HG03095 (cell line): ENCODE measurements around the gene PDZK1.
"Not testable (repeated sequence)": the region's sequence is repeated elsewhere in the genome, so short reads cannot be mapped to it uniquely, and the experiment has no call there.

Experiments
- ATAC-seq: cut with Tn5 transposase; IDR thresholded peaks from one replicate; pipeline ENCODE4 v1.9.1; 2021; ENCODE audit warnings: moderate library complexity; ENCODE audit not compliant: unreplicated experiment

Gene PDZK1

DNA sequence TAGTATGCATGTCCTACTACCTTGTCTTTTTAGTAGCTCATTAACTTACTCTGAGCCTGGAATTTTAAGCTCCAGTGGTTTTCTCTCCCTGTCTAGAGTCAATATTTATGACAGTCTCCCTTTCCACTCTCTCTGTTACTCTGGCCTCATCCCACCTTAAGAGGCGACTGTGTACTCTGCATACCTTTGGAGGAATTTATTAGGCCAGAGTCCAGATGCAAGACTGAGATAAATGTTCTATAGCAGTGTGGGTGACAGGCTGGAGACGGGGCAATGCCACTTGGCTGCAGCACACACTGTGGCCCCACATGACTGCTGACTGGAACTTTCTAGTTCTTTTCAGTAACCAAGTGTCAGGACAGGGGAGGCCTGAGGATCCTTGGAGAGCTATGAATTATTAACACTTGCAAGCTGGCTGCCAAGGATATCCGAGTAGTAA lies 4.1 kb upstream of the PDZK1 start:
- no peak for ATAC-seq

DNA sequence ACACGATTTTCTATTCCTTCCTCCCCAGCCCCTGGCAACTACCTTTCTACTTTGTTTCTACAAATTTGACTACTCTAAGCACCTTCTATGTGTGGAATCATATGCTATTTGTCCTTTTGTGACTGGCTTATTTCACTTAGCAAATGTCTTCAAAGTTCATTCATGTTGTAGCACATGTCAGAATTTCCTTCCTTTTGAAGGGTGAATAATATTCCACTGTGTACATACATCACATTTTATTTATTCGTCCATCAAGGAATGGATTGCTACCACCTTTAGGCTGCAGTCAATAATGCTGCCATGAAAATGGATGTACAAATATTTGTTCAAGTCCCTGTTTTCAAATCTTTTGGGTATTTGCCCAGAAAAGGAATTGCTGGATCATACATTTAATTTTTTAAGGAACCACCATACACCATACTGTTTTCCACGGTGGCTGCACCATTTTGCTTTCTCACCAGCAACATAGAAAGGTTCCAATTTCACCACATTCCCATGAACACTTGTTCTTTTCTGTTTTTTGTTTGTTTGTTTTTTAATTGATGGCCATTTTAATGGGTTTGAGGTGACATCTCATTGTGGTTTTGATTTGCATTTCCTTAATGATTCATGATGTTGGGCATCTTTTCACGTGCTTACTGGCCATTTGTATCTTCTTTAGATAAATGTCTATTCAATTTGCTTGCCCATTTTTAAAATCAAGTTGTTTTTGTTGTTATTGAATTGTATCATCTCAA lies 3.3 kb upstream of the PDZK1 start:
- ATAC-seq: no peak

DNA sequence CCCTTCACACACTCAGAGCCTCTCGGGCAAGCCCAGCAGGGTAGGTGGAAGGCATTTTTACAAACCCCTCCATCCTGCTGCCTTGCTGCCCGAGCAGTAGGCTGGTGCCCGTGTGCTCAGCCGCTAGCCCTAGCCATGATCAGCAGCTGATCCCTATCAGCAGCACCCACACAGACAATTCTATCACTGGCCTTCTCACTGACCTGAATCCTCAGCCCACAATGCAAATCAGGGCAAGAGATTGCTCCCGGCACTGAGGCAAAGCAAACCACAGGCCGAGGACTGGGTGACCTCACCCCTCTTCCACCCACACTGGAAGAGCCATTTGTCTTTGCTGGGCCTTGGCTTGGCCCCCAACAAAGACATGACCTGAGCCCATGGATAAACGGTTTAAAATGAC lies 895 bp upstream of the PDZK1 start:
- ATAC-seq: no peak

DNA sequence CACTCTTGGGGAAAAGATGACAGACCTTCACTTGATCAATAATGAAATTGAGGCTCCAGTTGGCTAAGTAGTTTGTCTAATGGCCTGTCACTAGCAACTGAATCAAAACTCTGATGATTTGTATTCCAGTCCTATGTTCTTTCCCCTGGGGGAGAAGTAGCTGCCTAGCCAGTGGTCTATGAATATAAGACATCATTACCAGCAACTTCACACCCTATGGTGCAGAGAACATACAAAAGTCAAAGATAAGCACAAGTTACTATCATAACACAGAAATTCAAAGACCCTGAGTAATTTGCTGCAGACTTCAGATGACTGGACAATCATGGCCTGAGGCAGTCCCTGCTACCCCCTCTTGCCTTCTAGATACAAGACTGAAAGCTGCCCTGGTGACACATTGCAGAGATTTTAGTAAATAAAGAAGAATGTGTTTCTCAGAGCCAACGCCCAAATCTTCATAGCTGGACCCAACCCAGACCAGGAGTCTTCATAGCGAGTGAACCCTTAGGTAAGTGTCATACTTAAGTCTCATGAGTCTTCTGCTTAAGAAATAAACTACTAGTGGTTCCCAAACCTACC lies 993 bp downstream of the PDZK1 start:
- no peak for ATAC-seq

- no peak for ATAC-seq
Observed at GRCh38 chr1:145705622-145706021, 1.5 kb downstream of the PDZK1 start.

GRCh38 chr1:145702826-145703225 lies 4.3 kb downstream of the PDZK1 start:
- ATAC-seq: no peak

- no peak for ATAC-seq
Observed at GRCh38 chr1:145702052-145702451, 5.1 kb downstream of the PDZK1 start.

DNA sequence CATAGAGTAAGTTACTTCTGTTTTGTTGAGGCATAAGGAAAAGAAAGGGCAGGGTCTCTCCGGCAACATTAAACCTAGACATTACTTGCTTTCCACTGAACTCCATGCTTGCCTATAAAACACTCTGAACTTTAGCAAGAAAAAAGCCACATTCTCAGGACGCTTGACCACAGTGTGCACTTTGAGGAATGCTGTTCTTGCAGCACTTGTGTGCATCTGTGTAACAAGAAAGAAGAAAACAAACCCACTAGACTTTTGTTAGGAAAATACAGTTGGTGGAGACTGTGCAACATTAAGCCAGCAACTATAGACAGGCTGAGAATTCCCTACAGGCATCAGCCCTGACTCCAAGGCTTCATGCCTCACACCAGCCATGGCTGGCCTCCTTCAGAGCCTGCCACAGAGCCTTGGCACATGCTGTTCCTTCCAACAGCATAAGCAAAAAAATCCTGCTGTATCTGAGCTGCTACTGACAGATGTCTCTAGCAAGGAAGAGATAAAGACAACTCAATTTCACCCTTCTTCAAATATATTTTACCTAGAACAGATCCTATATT lies 5.8 kb downstream of the PDZK1 start:
- no peak for ATAC-seq

DNA sequence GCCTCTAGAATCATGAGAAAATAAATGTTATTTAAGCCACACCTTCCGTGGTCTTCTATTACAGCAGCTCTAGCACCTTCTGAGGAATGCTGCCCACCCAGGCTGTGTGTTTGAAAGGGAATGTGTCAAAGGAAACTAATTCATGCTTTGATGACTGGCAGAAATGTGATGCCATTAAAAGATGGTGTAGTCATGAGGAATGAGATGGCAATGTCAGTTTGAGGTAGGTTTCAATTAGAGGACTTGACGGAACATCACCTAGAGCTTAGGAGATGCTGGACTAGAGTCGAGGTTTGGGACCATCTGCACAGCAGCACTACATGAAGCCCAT lies 10.6 kb downstream of the PDZK1 start:
- ATAC-seq: no peak

- ATAC-seq: no peak
Observed at GRCh38 chr1:145695821-145696629, 11.1 kb downstream of the PDZK1 start.

- ATAC-seq: no peak
Observed at GRCh38 chr1:145692785-145693443, 14.3 kb downstream of the PDZK1 start.

GRCh38 chr1:145690587-145691558 lies 16.3 kb downstream of the PDZK1 start:
- peak; percentile 69 for ATAC-seq

GRCh38 chr1:145689922-145690321 lies 17.2 kb downstream of the PDZK1 start:
- ATAC-seq: no peak

GRCh38 chr1:145688924-145689323 lies 18.2 kb downstream of the PDZK1 start:
- ATAC-seq: no peak

DNA sequence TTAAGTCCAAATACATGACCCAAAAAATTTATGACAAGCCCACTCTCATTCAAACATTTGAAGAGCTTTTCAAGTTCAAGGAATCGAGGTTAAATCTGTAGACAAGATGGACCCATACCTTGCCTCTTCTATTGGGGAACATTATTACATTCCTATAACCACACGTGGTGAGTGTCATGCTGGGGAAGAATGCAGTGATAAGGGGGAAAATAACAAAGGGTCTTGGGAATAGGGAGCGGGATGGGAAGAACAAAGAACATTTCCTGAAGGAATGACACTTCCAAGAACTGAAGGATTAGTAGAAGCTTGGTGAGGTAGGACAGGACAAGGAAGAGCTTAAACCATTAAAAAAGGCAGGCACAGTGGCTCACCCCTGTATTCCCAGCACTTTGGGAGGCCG lies 18.8 kb downstream of the PDZK1 start:
- ATAC-seq: no peak

DNA sequence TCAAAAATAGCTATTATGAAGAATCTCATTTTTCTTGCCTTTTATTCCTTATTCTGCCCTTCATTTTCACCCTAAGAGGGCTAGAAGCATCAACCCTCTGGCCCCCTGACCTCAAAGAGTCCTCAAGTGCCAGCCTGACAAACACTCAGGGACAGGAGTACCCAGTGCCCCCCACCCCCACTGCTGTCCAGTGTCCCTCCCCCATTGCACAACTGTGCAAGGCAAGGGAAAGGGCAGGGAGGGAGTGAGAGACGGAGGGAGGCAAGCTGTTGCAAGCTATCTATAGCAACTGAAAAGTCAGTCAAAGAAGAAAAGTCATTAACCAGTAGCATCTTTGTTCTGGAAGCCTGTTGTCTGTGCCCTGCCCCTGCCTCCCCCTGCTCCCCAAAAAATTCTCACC lies 21.1 kb downstream of the PDZK1 start:
- ATAC-seq: not testable (repeated sequence)

DNA sequence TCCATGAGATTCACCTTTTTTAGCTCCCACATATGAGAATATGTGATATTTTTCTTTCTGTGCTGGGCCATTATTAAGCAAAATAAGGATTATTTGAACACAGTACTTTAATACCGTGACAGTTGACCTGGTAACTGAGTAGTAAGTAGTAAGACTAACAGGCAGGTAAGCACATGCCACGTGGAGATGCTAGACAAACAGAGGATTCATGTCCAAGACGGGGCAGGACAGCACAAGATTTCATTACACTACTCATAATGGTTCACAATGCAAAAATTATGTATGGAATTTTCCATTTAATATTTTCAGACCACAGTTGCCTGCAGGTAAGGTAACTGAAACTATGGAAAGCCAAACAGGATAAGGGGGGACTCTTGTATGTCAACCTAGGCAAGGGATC lies 22.3 kb downstream of the PDZK1 start:
- ATAC-seq: not testable (repeated sequence)

GRCh38 chr1:145673217-145673616 lies 34.0 kb downstream of the PDZK1 start:
- ATAC-seq: not testable (repeated sequence)

DNA sequence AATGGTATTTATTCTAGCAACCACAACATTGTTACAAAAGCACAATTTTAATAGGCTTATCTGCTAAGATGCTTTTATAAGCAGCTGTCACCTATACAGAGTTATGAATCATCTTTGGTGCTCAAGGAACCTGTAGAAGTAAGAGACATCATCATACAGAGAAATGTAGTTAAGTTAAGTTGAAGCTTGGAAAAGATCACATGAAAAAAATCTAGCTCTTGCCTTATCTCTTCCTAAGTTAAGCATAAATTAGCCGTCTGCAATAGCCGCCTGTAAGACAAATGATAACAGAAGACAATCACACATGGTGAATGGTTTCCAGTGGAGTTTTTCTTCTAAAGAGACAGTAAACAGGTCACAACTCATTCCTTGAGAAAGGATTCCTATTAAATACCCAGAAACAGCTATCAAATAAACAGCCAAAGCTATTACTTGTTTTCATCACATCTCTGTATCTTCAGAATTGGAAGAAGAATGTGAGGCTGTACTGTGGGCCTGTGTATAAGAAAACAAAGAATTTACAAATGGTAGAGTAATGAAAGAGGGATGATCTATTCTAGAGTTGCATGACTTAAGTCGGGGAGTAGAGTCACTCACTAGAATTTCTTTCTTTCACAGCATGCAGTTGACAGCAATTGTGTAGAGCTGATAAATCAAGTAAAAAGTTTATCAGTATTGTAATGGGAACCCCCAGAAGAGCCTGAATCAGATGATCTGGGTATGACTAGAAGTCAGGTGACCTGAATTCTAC lies 36.0 kb downstream of the PDZK1 start:
- not testable (repeated sequence) for ATAC-seq
